Activated CD8-positive, alpha-beta memory T cell treated with anti-CD3 and anti-CD28 coated beads, Interleukin-2, amount 50 U/mL, for 4 hours (primary cell): ENCODE results near the gene MARCHF10.
"Not testable (repeated sequence)": the region's sequence is repeated elsewhere in the genome, so short reads cannot be mapped to it uniquely, and the experiment has no call there.

Experiments
- DNase-seq: peaks from one replicate; pipeline ENCODE4 v3.0.0-alpha.2; 2020

The MARCHF10 gene

DNA sequence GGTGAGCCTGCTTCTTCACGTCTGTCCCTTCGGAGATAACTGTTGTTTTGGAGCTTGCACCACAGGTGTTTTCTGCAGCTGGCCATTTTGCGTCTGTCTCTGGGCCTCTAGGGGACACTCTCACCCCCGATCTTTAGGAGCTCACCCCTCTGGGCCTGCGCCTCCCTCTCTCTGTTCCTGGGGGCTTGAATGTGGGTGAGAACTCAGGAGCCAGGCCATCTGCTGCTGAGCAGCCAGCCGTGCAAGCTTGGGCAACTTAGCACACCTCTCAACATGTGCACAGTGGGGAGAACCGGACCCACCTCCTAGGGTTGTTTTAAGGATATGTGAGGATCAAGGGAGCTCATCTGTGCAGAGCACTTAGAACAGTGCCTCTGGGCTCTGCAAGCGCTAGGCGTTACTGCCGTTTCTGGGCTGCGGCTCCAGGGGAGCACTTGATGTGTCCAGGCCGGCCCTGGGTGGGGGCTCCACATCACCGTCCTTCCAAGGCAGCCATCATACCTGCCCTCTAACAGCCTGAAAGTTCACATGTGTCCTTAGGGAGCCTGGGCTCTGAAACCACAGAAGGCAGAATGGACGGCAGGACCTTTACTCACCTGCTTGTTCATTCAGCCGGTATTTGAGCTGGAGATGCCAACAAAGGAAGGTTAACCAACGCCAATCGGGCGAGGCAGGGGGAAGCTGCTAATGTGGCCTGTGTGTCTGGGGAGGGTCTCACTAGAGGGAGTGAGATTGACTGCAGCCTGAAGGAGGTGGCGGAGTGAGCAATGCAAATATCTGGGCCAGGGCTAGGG lies 114.3 kb downstream of the MARCHF10 start:
- DNase-seq, result no peak

DNA sequence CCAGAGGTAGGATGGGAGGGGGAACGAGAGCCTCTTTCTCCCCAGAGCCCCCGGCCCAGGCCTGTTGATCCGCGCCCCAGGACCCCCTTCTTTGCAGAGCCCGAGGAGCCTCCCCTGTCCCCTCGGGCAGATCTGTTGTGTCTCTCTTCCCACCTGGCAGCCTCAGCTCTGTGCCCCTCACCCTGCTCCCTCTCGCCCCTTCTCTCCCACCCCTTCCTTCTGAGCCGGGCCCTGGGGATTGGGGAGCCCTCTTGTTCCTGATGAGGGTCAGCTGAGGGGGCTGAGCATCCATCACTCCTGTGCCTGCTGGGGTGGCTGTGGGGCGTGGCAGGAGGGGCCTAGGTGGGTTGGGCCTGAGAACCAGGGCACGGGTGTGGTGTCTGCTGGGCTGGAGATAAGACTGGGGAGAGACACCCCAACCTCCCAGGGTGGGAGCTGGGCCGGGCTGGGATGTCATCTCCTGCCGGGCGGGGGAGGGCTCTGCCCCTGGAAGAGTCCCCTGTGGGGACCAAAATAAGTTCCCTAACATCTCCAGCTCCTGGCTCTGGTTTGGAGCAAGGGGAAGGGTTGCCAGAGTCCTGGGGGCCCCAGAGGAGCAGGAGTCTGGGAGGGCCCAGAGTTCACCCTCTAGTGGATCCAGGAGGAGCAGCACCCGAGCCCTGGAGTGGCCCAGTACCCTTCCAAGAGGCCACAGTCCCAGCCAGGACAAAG lies 115.2 kb downstream of the MARCHF10 start:
- no peak for DNase-seq

DNA sequence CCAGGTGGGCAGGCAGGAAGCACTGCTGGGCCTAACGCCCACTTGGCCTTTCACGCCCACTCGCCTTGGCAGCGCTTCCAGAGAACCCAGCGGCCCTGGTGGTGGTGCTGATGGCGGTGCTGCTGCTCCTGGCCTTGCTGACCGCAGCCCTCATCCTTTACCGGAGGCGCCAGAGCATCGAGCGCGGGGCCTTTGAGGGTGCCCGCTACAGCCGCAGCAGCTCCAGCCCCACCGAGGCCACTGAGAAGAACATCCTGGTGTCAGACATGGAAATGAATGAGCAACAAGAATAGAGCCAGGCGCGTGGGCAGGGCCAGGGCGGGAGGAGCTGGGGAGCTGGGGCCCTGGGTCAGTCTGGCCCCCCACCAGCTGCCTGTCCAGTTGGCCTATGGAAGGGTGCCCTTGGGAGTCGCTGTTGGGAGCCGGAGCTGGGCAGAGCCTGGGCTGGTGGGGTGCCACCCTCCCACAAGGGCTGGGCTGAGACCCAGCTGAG lies 115.9 kb downstream of the MARCHF10 start:
- no peak for DNase-seq

DNA sequence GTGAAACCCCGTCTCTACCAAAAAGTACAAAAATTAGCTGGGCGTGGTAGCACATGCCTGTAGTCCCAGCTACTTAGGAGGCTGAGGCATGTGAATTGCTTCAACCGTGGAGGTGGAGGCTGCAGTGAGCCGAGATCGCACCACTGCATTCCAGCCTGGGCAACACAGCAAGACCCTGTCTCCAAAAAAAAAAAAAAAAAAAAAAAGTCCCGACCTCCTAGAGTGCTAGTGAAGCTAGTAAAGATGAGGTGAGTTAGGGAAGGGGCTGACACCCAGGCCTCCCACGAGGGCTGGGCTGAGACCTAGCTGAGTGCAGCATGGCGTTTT lies 116.6 kb downstream of the MARCHF10 start:
- not testable (repeated sequence) for DNase-seq

DNA sequence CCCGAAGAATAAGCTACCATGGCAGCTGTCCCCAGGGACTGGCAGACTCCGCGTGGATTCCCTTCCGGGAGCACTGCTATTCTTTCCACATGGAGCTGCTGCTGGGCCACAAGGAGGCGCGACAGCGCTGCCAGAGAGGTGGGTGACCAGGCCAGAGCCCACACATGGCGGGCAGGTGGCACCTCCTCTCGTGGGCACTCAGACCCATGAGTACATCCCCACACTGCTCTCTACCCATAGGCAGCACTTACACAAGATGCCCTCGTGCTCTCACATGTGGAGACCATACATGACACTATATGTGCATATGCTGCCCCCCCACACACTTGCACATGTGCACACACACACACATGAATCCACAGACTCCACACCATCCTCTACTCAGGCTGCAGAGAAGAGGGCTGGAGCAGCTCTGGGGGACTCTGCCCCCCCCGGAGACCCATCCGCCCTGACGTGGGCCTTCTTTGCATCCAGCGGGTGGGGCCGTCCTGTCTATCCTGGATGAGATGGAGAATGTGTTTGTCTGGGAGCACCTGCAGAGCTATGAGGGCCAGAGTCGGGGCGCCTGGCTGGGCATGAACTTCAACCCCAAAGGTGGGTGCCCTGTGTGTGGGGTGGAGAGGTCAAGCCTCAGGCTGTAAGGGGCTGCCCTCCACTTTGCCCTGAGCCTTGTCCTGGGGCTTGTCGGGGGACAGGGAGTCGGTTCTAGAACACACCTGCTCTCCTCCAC lies 117.8 kb downstream of the MARCHF10 start:
- DNase-seq, result no peak

DNA sequence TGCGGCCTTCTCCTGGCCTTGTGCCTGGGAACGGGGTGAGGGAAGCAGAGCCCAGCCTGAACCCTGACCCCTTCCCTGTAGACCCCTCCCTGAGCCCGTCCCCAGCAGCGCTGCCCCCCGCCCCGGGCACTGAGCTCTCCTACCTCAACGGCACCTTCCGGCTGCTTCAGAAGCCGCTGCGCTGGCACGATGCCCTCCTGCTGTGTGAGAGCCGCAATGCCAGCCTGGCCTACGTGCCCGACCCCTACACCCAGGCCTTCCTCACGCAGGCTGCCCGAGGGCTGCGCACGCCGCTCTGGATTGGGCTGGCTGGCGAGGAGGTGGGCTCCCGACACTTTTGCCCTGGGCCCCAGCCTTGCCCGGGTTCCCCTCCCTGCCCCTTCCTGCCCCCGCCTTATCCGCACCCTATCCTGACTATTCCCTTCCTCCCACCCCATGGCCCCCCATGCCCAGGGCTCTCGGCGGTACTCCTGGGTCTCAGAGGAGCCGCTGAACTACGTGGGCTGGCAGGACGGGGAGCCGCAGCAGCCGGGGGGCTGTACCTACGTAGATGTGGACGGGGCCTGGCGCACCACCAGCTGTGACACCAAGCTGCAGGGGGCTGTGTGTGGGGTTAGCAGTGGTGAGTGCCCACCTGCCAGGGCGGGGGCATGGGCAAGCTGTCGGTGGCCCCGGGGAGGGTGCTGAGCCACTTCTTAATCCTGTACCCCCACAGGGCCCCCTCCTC lies 118.5 kb downstream of the MARCHF10 start:
- no peak for DNase-seq

DNA sequence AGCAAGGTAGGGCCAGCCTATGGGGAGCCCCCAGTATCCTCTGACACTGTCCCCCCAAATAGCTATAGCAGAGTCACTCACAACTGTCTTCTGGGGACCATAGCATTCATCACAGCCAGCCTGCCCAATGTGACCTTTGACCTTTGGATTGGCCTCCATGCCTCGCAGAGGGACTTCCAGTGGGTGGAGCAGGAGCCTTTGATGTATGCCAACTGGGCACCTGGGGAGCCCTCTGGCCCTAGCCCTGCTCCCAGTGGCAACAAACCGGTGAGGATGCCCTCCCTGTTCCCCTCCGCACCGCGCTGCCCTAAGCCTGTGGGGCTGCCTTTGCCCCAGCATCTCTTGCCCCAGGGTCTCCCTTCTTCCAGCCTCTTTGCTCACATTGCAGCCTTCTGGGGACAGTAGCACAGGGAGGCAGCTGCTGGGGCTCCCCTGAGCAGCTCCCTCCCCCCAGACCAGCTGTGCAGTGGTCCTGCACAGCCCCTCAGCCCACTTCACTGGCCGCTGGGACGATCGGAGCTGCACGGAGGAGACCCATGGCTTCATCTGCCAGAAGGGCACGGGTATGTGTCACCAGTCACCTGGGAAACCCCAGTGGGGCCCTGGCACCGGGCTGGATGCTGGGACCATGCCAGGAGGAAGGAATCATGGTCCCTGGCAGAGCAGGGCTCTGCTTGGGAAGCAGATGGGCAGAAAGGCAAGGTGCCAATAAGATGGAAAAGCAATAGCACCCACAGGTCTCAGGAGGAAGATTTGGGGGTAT lies 119.5 kb downstream of the MARCHF10 start:
- DNase-seq, result no peak

DNA sequence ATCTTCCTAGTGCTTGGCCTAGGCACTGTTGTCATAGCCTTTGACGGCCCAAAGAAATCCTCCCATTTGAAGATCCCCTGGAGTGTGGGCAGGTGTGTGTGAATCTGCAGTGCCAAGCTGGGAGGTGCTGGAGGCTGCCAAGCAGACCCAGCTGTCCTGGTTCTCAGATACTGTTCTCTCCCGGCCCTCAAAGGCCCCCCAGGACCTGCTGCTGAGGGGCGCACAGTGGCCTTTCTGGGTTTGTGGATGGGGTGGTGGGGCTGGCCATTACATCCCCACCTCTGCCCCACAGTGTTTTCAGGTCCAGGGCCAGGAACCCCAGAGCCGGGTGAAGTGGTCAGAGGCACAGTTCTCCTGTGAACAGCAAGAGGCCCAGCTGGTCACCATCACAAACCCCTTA lies 120.1 kb downstream of the MARCHF10 start:
- DNase-seq, result no peak

DNA sequence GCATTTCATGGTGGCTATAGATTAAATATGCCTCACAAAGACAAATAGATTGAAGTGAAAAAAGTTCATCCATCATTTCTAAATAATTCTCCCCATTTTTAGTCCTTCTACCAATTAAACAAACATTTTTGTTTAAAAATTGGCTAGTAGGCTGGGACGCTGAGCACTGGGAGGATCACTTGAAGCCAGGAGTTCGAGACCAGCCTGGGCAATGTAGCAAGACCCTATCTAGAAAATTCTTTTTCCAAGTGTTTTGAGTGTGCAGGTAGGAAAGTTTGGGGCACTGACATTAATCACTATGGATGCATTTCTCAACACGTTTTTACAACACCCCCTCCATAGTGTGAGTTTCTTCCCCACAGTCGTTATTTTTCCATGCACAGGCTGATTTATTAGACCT lies 123.9 kb downstream of the MARCHF10 start:
- DNase-seq, result no peak

DNA sequence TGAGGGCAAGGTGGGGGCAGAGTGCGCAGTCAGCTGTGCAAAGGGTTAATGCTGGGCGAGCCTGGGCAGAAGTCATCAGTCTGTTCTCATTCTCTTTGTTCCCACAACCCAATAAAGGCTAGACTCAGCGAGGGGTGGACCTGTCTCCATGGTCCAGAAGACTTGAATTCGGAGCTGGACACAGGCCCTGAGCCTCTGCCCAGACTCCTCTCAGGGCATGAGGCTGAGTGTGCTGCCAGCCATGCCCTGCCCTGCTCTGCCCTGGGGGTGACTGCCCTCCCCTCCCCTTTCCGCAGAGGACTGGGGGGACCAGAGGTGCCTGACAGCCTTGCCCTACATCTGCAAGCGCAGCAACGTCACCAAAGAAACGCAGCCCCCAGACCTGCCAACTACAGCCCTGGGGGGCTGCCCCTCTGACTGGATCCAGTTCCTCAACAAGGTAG lies 126.2 kb downstream of the MARCHF10 start:
- no peak for DNase-seq

DNA sequence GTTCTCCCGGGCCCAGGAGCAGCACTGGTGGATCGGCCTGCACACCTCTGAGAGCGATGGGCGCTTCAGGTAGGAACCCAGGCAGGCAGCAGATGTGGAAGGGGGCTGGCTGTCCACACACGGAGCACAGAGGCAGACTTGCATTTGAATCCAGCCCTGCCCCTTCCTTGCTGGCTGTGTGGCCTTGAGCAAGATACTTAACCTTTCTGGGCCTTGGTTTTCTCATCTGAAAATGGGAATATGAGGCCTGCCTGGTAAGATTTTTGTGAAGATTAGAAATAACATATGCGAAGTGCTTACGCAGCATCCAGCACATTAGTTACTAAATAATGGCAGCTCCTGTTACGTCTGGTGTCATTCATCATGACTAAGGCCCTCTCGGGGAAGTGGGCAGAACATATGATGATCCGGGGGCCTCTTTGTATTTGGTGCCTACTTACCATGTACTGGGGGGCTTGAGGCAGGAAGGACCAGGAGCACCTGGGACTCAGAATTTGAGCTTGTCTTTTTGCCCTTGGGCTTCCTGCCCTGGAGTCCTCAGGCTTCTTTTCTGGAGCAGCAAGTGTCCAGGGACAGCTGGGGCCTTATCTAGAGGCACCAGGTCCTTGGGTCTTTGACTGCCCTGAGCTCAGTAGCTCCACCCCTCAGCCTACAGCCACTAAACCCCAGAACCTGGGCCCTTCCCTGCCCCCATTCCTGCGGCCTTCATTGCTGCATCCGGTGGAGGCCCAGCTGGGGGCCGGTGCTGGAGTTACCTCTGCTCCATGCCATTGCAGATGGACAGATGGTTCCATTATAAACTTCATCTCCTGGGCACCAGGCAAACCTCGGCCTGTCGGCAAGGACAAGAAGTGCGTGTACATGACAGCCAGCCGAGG lies 126.8 kb downstream of the MARCHF10 start:
- DNase-seq, result no peak

DNA sequence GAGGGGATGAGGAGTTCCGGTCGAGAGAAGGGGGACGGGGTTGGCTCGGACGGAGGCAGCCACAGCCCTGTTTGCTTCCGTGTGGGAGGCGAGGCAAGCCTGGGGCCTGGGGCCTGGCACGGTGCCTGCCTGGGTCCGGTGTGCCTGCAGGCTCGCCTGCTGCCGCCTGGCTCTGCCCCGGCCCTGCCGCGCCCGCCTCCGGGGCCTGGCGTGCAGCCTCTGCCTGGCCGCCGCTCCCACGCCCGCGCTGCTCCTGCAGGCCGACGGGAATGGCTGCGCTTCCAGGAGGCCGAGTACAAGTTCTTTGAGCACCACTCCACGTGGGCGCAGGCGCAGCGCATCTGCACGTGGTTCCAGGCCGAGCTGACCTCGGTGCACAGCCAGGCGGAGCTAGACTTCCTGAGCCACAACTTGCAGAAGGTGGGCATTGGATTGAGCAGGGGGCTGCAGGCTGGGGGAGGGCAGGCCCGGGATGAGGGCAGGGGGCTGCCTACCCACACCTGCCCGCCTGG lies 127.5 kb downstream of the MARCHF10 start:
- DNase-seq, result no peak

DNA sequence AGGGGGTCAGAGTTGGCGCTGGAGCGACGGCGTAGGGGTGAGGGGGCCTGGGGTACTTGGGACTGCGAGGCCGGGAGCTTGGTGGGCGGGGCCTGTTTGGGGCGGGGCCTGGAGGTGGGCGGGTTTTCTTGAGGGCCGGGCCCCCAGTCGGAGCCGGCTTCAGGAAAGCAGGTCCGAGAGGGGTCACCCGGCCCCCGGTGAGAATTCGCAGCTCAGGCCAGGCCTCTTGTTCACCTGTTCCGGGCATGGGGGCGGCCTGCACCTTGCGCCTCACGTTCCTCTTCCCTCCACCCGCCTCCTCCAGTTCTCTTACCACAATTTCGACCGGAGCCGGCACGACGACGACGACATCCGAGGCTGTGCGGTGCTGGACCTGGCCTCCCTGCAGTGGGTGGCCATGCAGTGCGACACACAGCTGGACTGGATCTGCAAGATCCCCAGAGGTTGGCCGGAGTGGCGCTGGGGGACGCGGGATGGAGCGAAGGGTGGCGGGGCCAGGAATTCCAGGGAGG lies 128.2 kb downstream of the MARCHF10 start:
- no peak for DNase-seq

DNA sequence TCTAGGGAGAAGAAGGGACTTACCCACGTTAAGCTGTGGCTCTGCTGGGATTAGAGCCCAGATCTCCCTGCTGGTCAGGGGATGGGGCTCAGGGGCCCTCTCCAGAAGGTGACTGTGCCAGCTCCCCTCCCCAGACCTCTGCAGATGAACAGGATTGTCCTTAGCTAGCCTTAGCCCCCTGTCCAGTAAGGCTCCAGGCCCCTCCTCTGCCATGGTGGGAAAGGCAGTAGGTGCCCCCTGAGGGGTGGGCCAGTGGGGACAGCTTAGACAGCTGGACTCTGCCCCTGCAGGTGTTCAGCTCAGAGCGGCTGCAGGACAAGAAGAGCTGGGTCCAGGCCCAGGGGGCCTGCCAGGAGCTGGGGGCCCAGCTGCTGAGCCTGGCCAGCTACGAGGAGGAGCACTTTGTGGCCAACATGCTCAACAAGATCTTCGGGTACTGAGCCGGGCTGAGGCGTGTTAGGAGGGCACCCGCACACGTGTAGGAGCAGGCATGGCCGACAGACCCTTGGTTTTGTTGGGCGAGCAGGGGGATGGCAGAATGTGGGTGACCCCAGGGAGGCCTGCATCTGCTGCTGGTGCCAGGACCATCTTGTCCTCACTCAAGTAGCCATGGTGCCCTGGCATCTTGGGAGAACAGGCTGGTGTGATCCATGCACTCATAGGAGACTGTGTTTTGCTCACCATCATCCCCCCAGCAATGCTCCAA lies 129.7 kb downstream of the MARCHF10 start:
- no peak for DNase-seq

DNA sequence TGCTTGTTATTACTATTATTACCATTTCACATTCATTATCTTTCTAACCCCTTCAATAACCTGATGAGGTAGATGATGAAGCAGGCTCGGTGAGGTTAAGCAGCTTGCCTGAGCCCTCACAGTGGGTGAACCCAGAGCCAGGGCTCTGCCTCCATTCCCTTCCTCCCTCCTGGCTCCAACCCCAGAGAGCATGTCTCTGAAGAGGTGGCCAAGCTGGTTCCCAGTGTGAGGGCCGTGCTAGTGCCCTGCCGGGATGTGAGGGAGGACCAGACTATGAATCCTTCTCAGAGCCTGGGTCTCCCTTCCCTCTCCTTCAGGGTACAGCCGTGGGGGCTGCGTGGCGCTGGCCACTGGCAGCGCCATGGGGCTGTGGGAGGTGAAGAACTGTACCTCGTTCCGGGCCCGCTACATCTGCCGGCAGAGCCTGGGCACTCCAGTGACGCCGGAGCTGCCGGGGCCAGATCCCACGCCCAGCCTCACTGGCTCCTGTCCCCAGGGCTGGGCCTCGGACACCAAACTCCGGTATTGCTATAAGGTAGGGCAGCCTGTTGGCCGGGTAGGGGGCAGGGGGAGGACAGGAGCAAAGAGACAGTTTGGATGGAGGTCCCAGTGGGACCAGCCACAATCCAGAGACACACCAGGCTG lies 131.0 kb downstream of the MARCHF10 start:
- no peak for DNase-seq

DNA sequence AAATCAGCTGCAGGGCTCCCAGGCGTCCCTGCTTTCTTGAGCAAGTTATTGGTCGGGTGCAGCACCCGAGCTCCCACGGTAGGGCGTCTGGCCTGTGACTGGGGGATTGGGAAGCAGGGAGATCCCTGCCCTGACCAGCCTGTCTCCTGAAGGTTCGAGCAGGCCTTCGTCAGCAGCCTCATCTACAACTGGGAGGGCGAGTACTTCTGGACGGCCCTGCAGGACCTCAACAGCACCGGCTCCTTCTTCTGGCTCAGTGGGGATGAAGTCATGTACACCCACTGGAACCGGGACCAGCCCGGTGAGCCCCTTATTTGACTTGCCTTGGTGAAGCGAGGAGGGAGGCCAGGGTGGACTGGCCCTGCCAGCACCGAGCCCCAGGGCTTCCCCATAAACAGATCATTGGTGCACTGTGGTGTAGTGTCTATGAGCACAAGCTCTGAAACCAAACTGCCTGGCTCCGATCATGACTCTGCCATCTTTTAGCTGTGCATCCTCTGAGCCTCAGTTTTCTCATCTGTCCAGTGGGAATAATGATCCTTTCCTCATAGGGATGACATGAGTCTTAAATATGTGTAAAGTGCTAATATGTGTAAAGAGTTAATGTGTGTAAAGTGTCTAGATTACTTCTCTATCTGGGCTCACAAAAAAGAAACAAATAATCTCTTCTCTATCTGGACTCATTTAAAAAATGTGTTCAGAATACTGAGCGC lies 131.7 kb downstream of the MARCHF10 start:
- DNase-seq, result no peak

DNA sequence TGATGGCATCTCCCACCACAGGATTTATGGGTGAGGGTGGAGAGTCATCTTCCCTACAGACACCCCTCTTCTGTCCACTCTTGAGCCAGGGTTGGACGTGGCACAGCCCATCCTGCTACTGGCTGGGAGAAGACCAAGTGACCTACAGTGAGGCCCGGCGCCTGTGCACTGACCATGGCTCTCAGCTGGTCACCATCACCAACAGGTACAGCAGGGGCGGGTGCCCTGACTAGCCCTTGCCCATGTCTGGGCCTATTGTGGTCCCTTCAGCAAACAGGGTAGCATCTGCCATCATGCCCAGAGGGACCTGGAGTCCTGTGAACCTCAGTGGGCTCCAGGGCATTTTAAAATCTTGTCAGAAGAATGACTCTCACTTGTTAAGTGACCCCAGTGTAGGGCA lies 132.4 kb downstream of the MARCHF10 start:
- no peak for DNase-seq

DNA sequence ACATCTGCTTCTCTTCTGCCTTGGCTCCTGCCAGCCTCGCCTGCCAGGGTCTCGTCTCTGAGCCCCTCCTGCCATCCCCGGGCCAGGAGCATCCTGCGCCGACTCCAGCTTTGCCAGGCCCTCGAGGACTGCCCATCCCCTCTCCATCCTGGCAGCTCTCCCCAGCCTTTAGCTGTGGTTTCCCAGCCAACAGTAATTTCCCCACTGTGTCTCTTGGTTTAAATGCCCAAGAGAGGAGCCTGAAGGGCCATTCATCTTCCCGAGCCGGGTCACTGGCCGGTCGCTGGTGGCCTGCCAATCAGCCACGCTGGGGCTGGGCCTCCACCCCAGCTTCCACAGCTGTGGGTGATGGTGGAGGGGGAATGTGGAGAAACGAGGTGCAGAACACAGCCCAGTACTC lies 132.9 kb downstream of the MARCHF10 start:
- DNase-seq, result no peak

DNA sequence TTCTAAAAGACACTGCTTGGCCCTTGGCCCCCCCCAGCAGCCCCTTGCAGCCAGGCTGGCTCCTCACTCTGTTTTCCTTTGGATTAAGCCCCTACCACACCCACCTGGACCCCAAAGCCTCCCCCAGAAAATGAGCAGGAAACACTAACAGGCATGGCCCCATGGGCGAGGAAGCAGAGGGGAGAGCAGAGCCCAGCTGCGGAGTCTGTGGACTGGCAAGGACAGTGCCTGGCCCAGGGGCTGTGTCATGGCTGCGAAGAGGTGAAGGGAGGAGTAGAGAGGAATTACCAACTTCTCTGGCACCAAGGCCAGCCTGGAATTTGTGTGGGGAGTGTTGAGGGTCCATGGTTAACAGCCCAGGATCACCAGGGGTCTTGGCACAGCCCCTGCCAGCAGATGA lies 133.3 kb downstream of the MARCHF10 start:
- DNase-seq, result no peak
